ENCODE results near the gene COL20A1.

DNA sequence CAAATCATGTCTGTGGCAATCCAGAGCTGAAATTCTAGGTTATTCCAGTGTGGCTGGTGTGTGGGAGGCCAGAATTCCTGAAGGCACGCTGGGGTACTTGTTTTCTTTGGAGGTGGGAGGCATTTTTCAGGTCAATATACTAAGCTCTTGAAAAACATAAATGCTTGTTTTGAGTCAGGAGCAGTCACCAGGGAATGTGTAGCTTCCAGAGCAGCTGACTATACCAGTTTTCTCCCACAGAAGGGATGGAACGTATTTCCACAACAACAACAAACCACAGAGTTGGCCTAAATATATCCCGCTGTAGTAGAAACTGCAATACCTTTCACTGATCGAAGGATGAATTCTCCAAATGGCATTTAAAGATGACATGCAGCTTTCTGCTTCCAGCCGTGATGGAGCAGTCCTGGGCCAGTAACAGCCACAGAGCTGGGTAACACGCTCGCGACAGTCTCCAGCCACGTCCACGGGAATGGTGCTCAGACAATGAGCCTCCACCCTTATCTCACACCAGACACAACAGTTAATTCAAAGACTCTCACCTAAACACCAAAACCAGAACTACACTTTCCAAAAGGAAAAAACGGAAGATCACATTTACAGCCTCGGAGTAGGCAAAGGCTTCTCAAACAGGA is 44.9 kb downstream of the COL20A1 start:
- TF ChIP-seq CTCF (IDR thresholded peaks at IDR 0.05): no peak
- no peak for TF ChIP-seq POLR2A (IDR thresholded peaks at IDR 0.05)
- no peak for TF ChIP-seq EP300 (IDR thresholded peaks at IDR 0.05)

All from stomach (tissue), 4 donors.